Measurements from ENCODE around the gene MBNL2.

Gene MBNL2

GRCh38 chr13:97223711-97224541, 1.8 kb downstream of the MBNL2 start:
- peaks cover 10% of the 10 kb centered on the region; the same call in 1 of the 2 replicates for H3K79me2 ChIP-seq (ENCODE audit: insufficient read depth, low read length)
- peak overlapping the region; percentile 85 for H3K4me3 ChIP-seq (ENCODE audit: insufficient read depth, low read length, poor library complexity, severe bottlenecking)
- H4K20me1 ChIP-seq (ENCODE audit: low read depth, low read length): no peaks in the 10 kb centered on the region; the same call in 1 of the 2 replicates
- H3K4me2 ChIP-seq (ENCODE audit: low read depth, low read length, poor library complexity, severe bottlenecking): peak overlapping the region; percentile 99
- no peaks in the 10 kb centered on the region for H3K36me3 ChIP-seq (ENCODE audit: low read length)
- TF ChIP-seq EZH2phosphoT487 (conservative IDR thresholded peaks at IDR 0.05; ENCODE audit: low read length): no peak
- no peak for TF ChIP-seq CTCF (IDR thresholded peaks at IDR 0.05; ENCODE audit: insufficient read depth, low read length, poor library complexity, severe bottlenecking)
- H3F3A ChIP-seq (ENCODE audit: insufficient read depth): no peaks in the 10 kb centered on the region; the same call in 1 of the 2 replicates
- no peaks in the 10 kb centered on the region for H3K27me3 ChIP-seq (ENCODE audit: low read length)
- H3K27ac ChIP-seq (ENCODE audit: low read depth, low read length): peak overlapping the region; percentile 49; the same call in 1 of the 2 replicates
- peak overlapping the region; percentile 62 for H3K9ac ChIP-seq (ENCODE audit: low read length)
- H3K9me3 ChIP-seq (ENCODE audit: insufficient read depth, low read length): no peaks in the 10 kb centered on the region
- H2AFZ ChIP-seq (ENCODE audit: low read depth, low read length, severe bottlenecking): peak overlapping the region; percentile 96
- H3K9me2 ChIP-seq (replicated peaks; ENCODE audit: insufficient read depth, low read length): no peaks in the 10 kb centered on the region

- no peaks in the 10 kb centered on the region for H3K9me2 ChIP-seq (replicated peaks; ENCODE audit: insufficient read depth, low read length)
- no peaks in the 10 kb centered on the region for H3K9me3 ChIP-seq (ENCODE audit: insufficient read depth, low read length)
- H3K36me3 ChIP-seq (ENCODE audit: low read length): no peaks in the 10 kb centered on the region
- peak overlapping the region; percentile 99 for H3K4me2 ChIP-seq (ENCODE audit: low read depth, low read length, poor library complexity, severe bottlenecking)
- TF ChIP-seq CTCF (IDR thresholded peaks at IDR 0.05; ENCODE audit: insufficient read depth, low read length, poor library complexity, severe bottlenecking) (no peak), EZH2phosphoT487 (conservative IDR thresholded peaks at IDR 0.05; ENCODE audit: low read length) (no peak)
- H3F3A ChIP-seq (ENCODE audit: insufficient read depth): no peaks in the 10 kb centered on the region; the same call in 1 of the 2 replicates
- H4K20me1 ChIP-seq (ENCODE audit: low read depth, low read length): no peaks in the 10 kb centered on the region; the same call in 1 of the 2 replicates
- no peak overlapping the region for H3K27ac ChIP-seq (ENCODE audit: low read depth, low read length)
- H3K79me2 ChIP-seq (ENCODE audit: insufficient read depth, low read length): peaks cover 10% of the 10 kb centered on the region; the same call in 1 of the 2 replicates
- no peaks in the 10 kb centered on the region for H3K27me3 ChIP-seq (ENCODE audit: low read length)
- H2AFZ ChIP-seq (ENCODE audit: low read depth, low read length, severe bottlenecking): no peak overlapping the region
- no peak overlapping the region for H3K4me3 ChIP-seq (ENCODE audit: insufficient read depth, low read length, poor library complexity, severe bottlenecking)
- 0 out of 2 replicates have a peak overlapping the region, but pooled peaks have one; percentile 62 for H3K9ac ChIP-seq (ENCODE audit: low read length)
These were observed 2.6 kb downstream of the MBNL2 start for GRCh38 chr13:97224544-97225300.

GRCh38 chr13:97225533-97225932, 3.4 kb downstream of the MBNL2 start:
- Histone ChIP-seq H3K27me3 (ENCODE audit: low read length) (no peaks in the 10 kb centered on the region), H3K4me3 (ENCODE audit: insufficient read depth, low read length, poor library complexity, severe bottlenecking) (no peak overlapping the region), H4K20me1 (ENCODE audit: low read depth, low read length) (no peaks in the 10 kb centered on the region; the same call in 1 of the 2 replicates), H3K9me3 (ENCODE audit: insufficient read depth, low read length) (no peaks in the 10 kb centered on the region), H3K9me2 (replicated peaks; ENCODE audit: insufficient read depth, low read length) (no peaks in the 10 kb centered on the region), H2AFZ (ENCODE audit: low read depth, low read length, severe bottlenecking) (no peak overlapping the region), H3K4me2 (ENCODE audit: low read depth, low read length, poor library complexity, severe bottlenecking) (no peak overlapping the region), H3K27ac (ENCODE audit: low read depth, low read length) (no peak overlapping the region), H3K9ac (ENCODE audit: low read length) (no peak overlapping the region), H3K79me2 (ENCODE audit: insufficient read depth, low read length) (peaks cover 10% of the 10 kb centered on the region; the same call in 1 of the 2 replicates), H3F3A (ENCODE audit: insufficient read depth) (no peaks in the 10 kb centered on the region; the same call in 1 of the 2 replicates), H3K36me3 (ENCODE audit: low read length) (no peaks in the 10 kb centered on the region)
- TF ChIP-seq CTCF (IDR thresholded peaks at IDR 0.05; ENCODE audit: insufficient read depth, low read length, poor library complexity, severe bottlenecking) (no peak), EZH2phosphoT487 (conservative IDR thresholded peaks at IDR 0.05; ENCODE audit: low read length) (no peak)
